ENCODE measurements around the gene TCFL5. TPM values are rescaled to one million over a fixed set of nuclear protein-coding genes. Genes with fewer than 3 reads are reported as not detected.

TCFL5 gene
- total RNA-seq, 1 experiment from 2014 or later = 23.8 TPM

DNA sequence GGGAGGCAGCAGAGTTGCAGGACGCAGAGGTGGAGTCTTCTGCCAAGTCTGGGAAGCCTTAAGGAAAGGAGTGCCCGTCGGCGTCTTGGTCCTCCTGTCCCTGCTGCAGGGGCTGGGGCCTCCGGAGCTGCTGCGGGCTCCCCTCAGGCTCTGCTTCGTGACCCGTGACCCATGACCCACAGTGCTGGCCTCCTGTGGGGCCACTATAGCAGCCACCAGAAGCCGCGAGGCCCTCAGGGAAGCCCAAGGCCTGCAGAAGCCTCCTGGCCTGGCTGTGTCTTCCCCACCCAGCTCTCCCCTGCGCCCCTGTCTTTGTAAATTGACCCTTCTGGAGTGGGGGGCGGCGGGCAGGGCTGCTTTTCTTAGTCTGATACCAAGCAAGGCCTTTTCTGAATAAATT, 48.0 kb downstream of the TCFL5 start:
- no peak for TF ChIP-seq TCF7L2 (IDR thresholded peaks at IDR 0.05; ENCODE audit: low read depth, low read length)
- no peak for TF ChIP-seq SIN3A (IDR thresholded peaks at IDR 0.05; ENCODE audit: borderline replicate concordance, insufficient read depth, low read depth, low read length)
- no peak for TF ChIP-seq POLR2AphosphoS5 (IDR thresholded peaks at IDR 0.05; ENCODE audit: low read depth, low read length)
- no peak for TF ChIP-seq CTCF (IDR thresholded peaks at IDR 0.05)
- TF ChIP-seq REST (IDR thresholded peaks at IDR 0.05; ENCODE audit: insufficient read depth in 1 of 2, low read depth in 2 of 2, low read length in 1 of 2) = no peak
- no peaks in the 10 kb centered on the region for H3K9me3 ChIP-seq (ENCODE audit: control insufficient read depth, insufficient read depth, low read depth, low read length)
- H3K4me1 ChIP-seq (ENCODE audit: control insufficient read depth, insufficient read depth, low read length) = peaks cover 44% of the 10 kb centered on the region
- H3K27me3 ChIP-seq (ENCODE audit: control insufficient read depth, insufficient read depth, low read length) = no peaks in the 10 kb centered on the region
- ATAC-seq (no peak), DNase-seq (ENCODE audit: low read depth, low spot score) (no peak)
- H3K4me3 ChIP-seq (ENCODE audit: low read depth in 2 of 2, low read length in 2 of 2) = no peak overlapping the region
- in situ Hi-C loops (cut with HindIII; ENCODE audit: low pct_unique_long_range_greater_than_20kb, low sequenced_read_pairs) = no loop called here
- CTCF ChIA-PET = no interaction called here
- intact Hi-C loops (cut with micrococcal nuclease; ENCODE audit: unreplicated experiment) = no loop called here
- POLR2A ChIA-PET = no interaction called here
- H3K27ac ChIP-seq (ENCODE audit: low read length) = no peak overlapping the region
- H3K36me3 ChIP-seq (ENCODE audit: control insufficient read depth, insufficient read depth, low read length) = peaks cover 5% of the 10 kb centered on the region; the same call in 1 of the 2 replicates
- no TSS peak for BruUV-seq (replicated peaks)

- ChIA-PET CTCF (no interaction called here), POLR2A (no interaction called here)
- no peaks in the 10 kb centered on the region for H3K27me3 ChIP-seq (ENCODE audit: control insufficient read depth, insufficient read depth, low read length)
- H3K27ac ChIP-seq (ENCODE audit: low read length) = no peak overlapping the region
- peaks cover 5% of the 10 kb centered on the region; the same call in 1 of the 2 replicates for H3K36me3 ChIP-seq (ENCODE audit: control insufficient read depth, insufficient read depth, low read length)
- no peaks in the 10 kb centered on the region for H3K9me3 ChIP-seq (ENCODE audit: control insufficient read depth, insufficient read depth, low read depth, low read length)
- DNase-seq (ENCODE audit: low read depth, low spot score) (no peak), ATAC-seq (no peak)
- in situ Hi-C loops (cut with HindIII; ENCODE audit: low pct_unique_long_range_greater_than_20kb, low sequenced_read_pairs) = no loop called here
- TF ChIP-seq SIN3A (IDR thresholded peaks at IDR 0.05; ENCODE audit: borderline replicate concordance, insufficient read depth, low read depth, low read length) = no peak
- TF ChIP-seq POLR2AphosphoS5 (IDR thresholded peaks at IDR 0.05; ENCODE audit: low read depth, low read length) = no peak
- no peak for TF ChIP-seq CTCF (IDR thresholded peaks at IDR 0.05)
- TF ChIP-seq REST (IDR thresholded peaks at IDR 0.05; ENCODE audit: insufficient read depth in 1 of 2, low read depth in 2 of 2, low read length in 1 of 2) = no peak
- no peak for TF ChIP-seq TCF7L2 (IDR thresholded peaks at IDR 0.05; ENCODE audit: low read depth, low read length)
- H3K4me3 ChIP-seq (ENCODE audit: low read depth in 2 of 2, low read length in 2 of 2) = no peak overlapping the region
- intact Hi-C loops (cut with micrococcal nuclease; ENCODE audit: unreplicated experiment) = no loop called here
- TSS peak; percentile 91 for BruUV-seq (replicated peaks)
- peaks cover 39% of the 10 kb centered on the region for H3K4me1 ChIP-seq (ENCODE audit: control insufficient read depth, insufficient read depth, low read length)
These were observed 48.8 kb downstream of the TCFL5 start for GRCh38 chr20:62812907-62813200.
